AG10803 (cell line): Measurements from ENCODE around the gene KHDC3L.

Experiments
- DNase-seq: peaks from one replicate; pipeline ENCODE4 v3.0.0; 2010; ENCODE audit warnings: low read depth
- H3K4me3 ChIP-seq: 2 replicates; pipeline ENCODE4 v1.5.1; 2011; ENCODE audit warnings: mild to moderate bottlenecking, low read length, control low read depth
- TF ChIP-seq, protein P1 (sequence below): conservative IDR thresholded peaks from 2 replicates; pipeline ENCODE4 v1.5.1; 2011; ENCODE audit warnings: mild to moderate bottlenecking, low read length, control low read depth, inconsistent platforms

The KHDC3L gene

DNA sequence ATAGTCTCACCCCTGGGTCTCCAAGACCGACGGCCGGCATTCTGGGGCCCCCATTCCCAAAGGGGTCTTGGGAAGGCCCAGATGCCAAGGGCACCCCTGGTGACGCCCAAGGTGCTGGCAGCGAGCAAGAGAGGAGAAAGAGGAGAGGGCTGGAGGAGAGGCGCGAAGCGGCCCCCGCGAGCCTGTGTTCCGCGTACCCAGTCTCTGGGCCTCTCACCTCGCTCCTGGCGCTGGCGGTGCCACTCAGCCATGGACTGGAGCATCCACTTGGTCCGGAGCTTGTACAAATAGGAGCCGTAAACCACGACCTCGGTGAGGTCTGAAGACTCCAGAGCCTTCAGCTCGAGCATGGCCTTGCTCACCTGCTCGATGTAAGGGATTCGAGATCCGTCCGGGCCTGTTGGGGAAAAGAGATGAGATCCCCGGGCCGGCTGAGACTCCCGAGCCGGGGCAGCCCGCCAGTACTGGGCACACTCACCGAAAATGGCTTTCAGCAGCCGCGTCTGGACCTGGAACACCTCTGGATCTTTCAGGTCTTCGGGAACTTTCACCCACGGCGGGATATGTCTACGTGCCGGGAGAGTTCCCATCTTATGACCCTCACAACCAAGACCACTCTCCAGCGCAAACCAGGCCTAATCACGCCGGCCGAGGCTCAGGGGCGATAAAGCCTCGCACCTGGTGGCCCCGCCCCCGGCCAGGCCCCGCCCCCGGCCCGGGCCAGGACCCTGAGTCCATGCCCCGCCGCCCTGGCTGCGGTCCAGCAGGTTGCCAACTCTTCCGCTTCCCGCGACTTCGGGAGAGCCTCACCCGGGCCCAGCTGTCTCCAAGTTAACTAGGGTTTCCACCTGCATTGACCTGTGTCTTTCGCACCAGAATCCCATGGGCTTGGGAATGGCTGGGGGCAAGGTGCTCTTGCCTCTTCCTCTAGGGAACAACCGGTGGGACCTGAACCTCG is 8.5 kb upstream of the KHDC3L start, which contains the start of gene DPPA5:
DPPA5 (minus strand) TSS at position 641 of the 958 bp plus-strand sequence; CDS start at position 590, 51 bp downstream.
- no peak for DNase-seq
- no peak within 1 kb of the TSS for H3K4me3 ChIP-seq
- TF ChIP-seq, protein P1, sequence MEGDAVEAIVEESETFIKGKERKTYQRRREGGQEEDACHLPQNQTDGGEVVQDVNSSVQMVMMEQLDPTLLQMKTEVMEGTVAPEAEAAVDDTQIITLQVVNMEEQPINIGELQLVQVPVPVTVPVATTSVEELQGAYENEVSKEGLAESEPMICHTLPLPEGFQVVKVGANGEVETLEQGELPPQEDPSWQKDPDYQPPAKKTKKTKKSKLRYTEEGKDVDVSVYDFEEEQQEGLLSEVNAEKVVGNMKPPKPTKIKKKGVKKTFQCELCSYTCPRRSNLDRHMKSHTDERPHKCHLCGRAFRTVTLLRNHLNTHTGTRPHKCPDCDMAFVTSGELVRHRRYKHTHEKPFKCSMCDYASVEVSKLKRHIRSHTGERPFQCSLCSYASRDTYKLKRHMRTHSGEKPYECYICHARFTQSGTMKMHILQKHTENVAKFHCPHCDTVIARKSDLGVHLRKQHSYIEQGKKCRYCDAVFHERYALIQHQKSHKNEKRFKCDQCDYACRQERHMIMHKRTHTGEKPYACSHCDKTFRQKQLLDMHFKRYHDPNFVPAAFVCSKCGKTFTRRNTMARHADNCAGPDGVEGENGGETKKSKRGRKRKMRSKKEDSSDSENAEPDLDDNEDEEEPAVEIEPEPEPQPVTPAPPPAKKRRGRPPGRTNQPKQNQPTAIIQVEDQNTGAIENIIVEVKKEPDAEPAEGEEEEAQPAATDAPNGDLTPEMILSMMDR, result no peak

DNA sequence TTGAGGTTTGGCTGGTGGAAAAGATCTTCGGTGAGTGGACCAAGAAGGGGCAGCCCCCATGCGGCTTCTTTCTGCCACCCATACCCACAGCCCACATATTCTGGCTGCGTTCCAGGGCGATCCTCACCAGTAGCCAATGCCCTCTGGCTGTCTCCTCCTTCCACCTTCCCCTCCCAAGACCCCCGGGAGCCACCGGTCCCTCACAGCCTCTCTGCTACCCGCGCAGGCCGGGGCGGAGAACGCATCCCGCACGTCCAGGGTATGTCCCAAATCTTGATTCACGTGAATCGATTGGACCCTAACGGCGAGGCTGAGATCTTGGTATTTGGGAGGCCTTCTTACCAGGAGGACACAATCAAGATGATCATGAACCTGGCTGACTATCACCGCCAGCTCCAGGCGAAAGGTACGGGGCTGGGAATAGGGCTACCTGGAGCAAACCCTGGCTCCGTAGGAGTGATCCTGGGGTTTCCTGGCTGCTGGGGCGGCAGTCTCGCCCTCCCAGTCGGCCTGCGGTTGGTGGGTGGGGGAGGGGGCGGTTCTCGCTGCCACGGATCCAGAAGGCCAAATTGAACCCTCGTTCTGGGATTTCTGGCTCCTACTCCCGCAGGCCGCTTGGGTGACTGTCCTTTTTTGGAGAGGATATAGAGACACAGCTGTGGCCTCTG is 545 bp downstream of the KHDC3L start:
- TF ChIP-seq, protein P1, result no peak
- no peak for DNase-seq
- H3K4me3 ChIP-seq, result no peak overlapping the region

DNA sequence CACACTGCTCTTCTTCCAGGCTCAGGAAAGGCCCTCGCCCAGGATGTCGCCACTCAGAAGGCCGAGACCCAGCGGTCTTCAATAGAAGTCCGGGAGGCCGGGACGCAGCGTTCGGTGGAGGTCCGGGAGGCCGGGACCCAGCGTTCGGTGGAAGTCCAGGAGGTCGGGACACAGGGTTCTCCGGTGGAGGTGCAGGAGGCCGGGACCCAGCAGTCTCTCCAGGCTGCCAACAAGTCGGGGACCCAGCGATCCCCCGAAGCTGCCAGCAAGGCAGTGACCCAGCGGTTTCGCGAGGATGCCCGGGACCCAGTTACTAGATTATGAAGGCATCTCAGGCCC is 1.0 kb downstream of the KHDC3L start:
- no peak for DNase-seq
- H3K4me3 ChIP-seq, result no peak overlapping the region
- TF ChIP-seq, protein P1, result no peak

DNA sequence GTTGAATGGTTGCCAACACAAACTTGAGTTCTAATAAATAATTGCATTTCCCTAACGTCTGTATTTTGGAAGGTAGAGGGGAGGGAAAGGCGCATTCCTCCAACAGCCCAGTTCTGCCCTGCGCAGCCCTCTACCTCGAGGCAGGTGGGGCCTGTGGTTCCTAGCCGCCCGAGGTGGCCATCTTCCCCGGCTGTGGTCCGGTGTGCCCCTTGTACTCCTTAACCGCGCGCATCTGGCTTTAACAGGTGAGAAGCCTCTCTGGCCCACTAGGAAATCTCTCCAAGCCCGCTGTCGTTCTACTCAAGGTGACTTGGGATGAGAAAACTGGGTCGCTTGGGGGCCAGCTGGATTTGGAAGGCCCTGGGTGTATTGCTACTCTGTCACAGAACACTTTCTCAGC is 1.7 kb downstream of the KHDC3L start:
- no peak for DNase-seq
- no peak overlapping the region for H3K4me3 ChIP-seq
- TF ChIP-seq, protein P1, result no peak

DNA sequence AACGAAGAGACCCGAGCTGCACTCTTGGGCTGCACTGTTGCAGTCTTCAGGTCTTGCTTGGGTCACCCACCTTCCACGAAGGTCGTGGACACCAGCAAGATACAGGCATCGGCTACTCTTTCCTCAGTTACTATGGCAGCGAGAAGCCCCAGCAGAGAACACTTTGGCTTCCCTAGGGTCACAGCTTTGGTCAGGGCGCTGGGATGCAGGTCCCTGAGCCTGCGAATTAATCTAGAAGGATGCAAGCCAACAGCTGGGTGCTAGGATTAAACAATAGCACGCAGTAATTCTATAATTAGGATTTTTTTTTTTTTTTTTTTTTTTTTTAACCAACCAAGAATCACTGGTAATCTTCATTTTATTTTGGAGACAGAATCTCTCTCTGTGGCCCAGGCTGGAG is 2.1 kb downstream of the KHDC3L start:
- DNase-seq, result no peak
- no peak overlapping the region for H3K4me3 ChIP-seq
- TF ChIP-seq, protein P1, result no peak

DNA sequence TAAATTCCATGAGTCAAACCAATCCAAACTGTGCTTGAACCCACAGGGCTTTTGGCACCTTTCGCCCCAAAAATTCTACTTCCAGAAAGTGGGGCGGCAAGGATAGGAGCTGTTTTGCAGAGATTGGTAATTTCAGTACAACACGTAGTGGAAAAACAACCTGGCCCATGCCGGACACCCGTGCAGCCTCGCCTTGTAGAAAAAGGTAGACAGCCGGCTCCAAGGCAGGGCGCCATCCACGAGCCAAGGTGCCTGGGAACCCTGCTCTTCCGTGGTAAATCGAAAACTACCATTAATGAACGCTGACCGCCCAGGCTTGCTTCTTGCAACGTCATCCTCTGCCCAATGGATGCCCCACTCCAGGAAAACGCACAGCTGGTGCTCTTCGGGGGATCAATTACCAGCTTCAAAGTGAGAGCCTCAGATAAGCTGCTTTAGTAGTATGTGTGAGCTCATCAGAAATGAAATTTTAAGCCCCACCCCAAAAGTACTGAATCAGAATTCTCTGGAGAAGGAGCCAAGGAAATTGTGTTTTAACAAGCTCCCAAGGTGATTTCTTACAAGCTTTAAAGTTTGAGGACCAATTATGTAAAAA is 5.4 kb downstream of the KHDC3L start:
- DNase-seq, result no peak
- no peak overlapping the region for H3K4me3 ChIP-seq
- TF ChIP-seq, protein P1, result no peak
